Brain microvascular endothelial cell (primary cell): ENCODE measurements around the gene ATP9B.

Source experiments
- DNase-seq: peaks from one replicate; pipeline ENCODE4 v3.0.0-alpha.2; 2020
- H3K27ac ChIP-seq: fragments of 250-450 bp; sonication (Bioruptor Pico); 2 replicates; pipeline ENCODE4 v1.5.1; 2020; ENCODE audit warnings: mild to moderate bottlenecking, moderate library complexity
- H3K27me3 ChIP-seq: fragments of 250-450 bp; sonication (Bioruptor Pico); replicated peaks from 2 replicates; pipeline ENCODE4 v1.5.1; 2020; ENCODE audit warnings: mild to moderate bottlenecking
- H3K36me3 ChIP-seq: fragments of 250-450 bp; sonication (Bioruptor Pico); replicated peaks from 2 replicates; pipeline ENCODE4 v1.5.1; 2020; ENCODE audit warnings: mild to moderate bottlenecking
- H3K4me3 ChIP-seq: 2 replicates; pipeline ENCODE4 v1.5.1; 2011; ENCODE audit warnings: low read depth, mild to moderate bottlenecking, control low read depth, low read length, moderate library complexity
- in situ Hi-C: cut with HindIII; loops from 2 replicates; pipeline ENCODE4 v1.10.0; 2017; ENCODE audit warnings: low sequenced_read_pairs, low pct_ligation_motif_present
- TF ChIP-seq, protein P1 (sequence below): IDR thresholded peaks from 2 replicates; pipeline ENCODE4 v1.5.1; 2011; ENCODE audit warnings: low read depth, mild to moderate bottlenecking, moderate library complexity, low read length, control low read depth, inconsistent platforms; ENCODE audit errors: missing control alignments

Gene ATP9B

DNA sequence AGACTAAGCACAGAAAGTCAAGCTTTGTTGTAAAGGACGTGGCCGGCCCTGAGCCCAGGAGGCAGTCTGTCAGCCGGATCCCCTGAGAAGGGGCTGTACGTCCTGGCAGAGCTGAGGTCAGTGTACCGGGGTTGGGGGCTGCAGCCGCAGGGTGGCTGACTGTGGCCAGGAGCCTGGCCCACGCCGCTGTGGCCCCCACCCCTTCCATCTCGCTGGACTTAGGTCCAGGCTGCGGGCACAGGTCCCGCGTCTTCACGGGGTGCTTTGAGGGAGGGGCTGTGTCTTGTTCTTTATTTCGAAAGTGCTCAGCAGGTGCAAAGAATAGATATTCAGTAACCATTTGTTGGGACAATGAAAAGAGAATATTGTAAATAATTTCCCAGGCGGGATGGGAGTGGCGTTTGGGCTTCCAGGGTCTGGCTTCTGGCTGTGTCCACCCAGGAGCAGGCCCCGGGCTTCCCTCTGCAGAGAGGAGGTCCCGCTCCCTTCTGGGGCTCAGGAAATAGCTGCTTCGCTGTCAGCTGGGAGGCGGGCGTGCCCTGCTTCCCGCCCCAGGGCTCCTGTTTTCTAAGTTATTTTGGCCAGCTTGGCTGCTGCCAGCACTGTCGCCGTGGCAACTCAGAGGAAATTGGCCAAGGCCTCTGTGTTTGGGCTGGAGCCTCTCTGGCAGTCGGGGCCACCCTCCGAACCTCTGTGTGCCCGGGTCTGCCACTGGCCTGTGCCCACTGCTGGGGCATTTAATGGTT lies 334.0 kb downstream of the ATP9B start:
- Histone ChIP-seq H3K27ac (no peak overlapping the region), H3K4me3 (no peak overlapping the region), H3K27me3 (peaks cover 20% of the 10 kb centered on the region), H3K36me3 (no peaks in the 10 kb centered on the region)
- TF ChIP-seq, protein P1, sequence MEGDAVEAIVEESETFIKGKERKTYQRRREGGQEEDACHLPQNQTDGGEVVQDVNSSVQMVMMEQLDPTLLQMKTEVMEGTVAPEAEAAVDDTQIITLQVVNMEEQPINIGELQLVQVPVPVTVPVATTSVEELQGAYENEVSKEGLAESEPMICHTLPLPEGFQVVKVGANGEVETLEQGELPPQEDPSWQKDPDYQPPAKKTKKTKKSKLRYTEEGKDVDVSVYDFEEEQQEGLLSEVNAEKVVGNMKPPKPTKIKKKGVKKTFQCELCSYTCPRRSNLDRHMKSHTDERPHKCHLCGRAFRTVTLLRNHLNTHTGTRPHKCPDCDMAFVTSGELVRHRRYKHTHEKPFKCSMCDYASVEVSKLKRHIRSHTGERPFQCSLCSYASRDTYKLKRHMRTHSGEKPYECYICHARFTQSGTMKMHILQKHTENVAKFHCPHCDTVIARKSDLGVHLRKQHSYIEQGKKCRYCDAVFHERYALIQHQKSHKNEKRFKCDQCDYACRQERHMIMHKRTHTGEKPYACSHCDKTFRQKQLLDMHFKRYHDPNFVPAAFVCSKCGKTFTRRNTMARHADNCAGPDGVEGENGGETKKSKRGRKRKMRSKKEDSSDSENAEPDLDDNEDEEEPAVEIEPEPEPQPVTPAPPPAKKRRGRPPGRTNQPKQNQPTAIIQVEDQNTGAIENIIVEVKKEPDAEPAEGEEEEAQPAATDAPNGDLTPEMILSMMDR: no peak
- DNase-seq: no peak
- in situ Hi-C loops: no loop called here

DNA sequence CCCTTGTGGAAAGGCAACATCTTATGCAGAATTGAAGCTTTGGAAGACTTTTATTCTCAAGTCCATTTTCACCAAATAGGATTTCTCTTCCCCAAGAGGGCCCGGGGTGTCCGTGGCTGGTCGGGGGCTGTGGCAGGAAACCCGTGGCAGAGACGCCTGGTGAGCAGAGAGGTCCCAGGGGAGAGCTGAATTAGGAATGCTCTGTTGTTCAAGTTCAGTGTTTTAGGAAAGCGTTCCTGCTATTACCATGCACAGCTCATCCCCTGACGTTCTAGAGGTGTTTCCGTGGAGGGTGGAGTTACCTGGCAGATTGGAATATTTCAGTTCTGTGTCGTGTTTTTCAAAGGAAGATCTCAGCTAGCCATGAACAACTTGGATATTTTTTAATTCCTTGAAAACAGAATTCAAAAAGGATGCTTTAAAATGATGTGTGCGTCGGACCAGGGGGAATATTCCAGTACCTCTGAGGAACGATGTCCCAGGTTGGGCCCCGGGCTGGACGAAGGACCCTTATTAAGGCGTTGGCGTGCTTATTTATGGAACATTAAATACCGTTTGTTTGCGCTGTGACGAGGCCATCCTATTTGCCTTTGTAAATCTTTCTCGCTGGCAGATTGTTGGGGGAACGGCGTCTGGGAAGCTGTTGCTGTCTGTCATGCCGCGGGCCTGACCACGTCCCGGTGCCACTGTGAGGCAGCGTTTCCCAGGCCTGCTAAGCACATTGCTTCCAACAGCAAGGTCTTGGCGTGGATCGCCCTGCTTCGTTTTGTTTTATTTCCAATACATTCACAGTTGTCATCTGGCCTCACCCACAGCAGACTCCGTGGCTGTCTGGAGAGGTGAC lies 334.8 kb downstream of the ATP9B start:
- Histone ChIP-seq H3K36me3 (no peaks in the 10 kb centered on the region), H3K27ac (no peak overlapping the region), H3K4me3 (no peak overlapping the region), H3K27me3 (peaks cover 13% of the 10 kb centered on the region)
- TF ChIP-seq, protein P1: no peak
- DNase-seq: no peak
- in situ Hi-C loops: no loop called here

DNA sequence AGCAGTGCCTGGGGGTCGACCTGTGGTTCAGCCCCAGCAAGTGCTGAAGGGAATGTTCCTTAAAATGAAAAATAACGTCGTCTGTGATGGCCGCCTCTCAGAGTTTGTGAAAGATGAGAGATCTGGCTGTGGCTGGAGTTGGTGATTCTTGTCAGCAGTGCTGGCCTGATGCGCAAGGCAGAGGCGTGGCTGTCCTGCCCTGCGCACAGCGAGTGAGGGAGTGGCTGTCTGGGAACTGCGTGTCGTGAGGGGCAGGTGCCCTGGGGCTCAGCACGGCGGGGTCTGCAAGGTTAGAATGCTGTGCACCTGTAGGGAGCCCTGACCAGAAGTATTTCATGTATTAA lies 335.3 kb downstream of the ATP9B start:
- H3K4me3 ChIP-seq: no peak overlapping the region
- H3K27ac ChIP-seq: no peak overlapping the region
- TF ChIP-seq, protein P1: no peak
- DNase-seq: no peak
- H3K27me3 ChIP-seq: peaks cover 8% of the 10 kb centered on the region
- in situ Hi-C loops: no loop called here
- H3K36me3 ChIP-seq: no peaks in the 10 kb centered on the region

DNA sequence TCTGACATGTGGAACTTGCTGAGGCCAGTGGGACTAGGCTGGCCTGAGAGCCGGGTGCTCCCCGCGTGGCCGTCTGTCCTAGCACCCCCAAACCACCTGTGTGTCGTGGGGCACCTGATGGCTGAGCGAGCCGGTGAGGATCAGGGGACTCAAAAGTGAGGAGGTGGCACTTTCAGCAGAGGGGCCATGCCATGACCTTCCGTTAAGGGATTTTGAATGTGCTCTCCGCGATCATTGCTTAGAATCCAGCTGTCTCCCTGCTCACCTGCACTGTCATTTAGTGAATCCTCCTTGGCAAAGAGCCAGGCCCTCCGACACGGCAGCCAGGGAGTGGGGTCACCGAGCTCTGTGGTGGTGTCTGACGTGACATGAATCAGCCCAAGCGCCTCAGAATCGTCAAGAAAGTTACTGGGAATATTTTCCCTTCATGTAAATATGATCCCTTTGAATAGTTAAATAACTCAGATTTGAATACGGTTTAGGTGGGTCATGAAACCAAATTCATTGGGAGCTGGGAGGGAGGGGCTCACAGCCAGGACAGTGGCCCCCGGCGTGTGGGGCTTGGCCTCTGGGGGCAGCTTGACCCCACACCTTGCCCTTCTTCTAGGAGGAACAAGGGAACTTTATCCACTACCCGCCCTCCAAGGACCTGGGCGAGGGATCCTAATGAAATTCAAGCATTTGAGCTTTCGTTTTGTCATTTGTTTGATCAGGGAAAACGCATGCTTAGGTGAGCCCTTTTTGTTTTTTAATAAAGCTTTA lies 336.0 kb downstream of the ATP9B start:
- no peak for DNase-seq
- peaks cover 4% of the 10 kb centered on the region for H3K27me3 ChIP-seq
- H3K27ac ChIP-seq: no peak overlapping the region
- H3K36me3 ChIP-seq: no peaks in the 10 kb centered on the region
- in situ Hi-C loops: no loop called here
- no peak overlapping the region for H3K4me3 ChIP-seq
- TF ChIP-seq, protein P1: no peak

DNA sequence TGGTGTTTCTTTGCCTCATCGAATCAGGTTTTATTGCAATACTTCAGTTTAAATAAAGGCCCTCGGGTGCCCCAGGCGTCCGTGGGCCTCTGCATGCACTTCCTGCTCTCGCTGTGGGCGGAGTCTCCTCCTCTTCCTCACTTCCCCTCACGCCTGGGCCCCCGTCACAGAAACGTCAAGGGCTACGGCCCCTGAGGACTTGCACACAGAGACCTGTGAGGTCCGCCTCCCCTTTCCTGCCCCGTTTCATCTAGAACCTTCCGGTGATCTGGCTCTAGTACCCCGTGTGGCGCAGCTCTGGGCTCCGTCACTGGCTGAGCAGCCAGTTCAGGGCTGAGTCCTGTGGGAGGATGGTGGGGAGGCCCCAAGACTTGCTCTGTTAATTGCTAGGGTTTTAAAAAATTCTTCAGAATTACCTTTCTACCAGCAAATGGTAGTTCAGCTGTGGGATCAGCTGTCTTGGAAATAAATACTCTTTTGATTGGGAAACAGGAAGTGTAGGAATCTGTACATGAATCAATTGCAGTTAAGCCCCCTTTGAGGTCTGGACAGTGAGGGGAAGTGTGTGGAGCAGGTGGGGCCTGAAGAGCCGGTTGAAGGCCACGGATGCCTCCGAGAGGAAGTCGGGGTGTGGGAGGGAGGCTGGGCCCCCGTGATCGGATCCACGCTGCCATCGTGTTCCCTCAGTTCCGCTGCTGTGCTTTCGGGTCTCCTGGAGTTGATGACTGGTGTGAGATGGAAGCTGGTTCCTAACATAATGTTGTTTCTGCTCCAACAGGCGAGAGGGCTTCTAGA lies 336.8 kb downstream of the ATP9B start:
- H3K4me3 ChIP-seq: no peak overlapping the region
- no peaks in the 10 kb centered on the region for H3K36me3 ChIP-seq
- peaks cover 4% of the 10 kb centered on the region for H3K27me3 ChIP-seq
- TF ChIP-seq, protein P1: no peak
- in situ Hi-C loops: no loop called here
- DNase-seq: no peak
- H3K27ac ChIP-seq: no peak overlapping the region
